Measurements from ENCODE around the gene KCNMB2.

DNA sequence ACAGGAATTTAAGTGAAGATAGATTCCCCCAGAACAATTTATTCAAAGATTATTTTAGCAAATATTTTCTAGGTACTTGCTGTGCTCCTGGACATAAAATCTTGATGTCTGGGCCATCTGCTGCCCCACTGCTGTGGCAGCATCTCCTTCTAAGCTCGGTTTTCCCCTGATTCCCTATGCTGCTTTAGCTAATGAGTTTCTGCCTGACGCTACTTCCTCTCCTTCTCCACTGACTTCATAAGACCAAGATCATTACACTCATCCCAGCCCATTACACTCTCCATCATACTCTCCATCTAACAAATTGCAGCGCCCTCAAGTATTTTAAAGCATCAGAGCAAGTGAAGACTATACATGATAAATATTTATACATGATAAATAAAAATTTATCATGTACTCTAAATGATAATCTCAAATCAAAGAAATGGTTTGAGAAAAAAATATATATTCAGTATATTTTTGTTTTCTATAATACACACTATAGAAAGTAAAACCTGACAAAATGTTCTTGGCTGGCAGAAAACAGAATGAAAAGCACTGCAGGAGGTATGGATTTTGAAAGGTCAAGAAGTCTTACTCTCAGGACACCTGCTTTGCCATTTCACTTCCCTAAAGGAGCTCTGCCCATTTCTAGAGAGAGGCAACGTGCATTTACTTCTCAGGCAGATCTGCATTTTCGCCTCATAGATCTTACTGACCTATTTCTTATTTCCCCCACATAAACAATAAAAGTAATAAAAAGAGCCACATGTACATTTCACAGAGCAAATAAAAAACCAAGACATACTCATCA is 232.0 kb downstream of the KCNMB2 start:
- TF ChIP-seq, protein P1, sequence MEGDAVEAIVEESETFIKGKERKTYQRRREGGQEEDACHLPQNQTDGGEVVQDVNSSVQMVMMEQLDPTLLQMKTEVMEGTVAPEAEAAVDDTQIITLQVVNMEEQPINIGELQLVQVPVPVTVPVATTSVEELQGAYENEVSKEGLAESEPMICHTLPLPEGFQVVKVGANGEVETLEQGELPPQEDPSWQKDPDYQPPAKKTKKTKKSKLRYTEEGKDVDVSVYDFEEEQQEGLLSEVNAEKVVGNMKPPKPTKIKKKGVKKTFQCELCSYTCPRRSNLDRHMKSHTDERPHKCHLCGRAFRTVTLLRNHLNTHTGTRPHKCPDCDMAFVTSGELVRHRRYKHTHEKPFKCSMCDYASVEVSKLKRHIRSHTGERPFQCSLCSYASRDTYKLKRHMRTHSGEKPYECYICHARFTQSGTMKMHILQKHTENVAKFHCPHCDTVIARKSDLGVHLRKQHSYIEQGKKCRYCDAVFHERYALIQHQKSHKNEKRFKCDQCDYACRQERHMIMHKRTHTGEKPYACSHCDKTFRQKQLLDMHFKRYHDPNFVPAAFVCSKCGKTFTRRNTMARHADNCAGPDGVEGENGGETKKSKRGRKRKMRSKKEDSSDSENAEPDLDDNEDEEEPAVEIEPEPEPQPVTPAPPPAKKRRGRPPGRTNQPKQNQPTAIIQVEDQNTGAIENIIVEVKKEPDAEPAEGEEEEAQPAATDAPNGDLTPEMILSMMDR (IDR thresholded peaks at IDR 0.05; ENCODE audit: borderline replicate concordance, extremely low read depth, low read length, poor library complexity, severe bottlenecking), result no peak
- TF ChIP-seq EZH2 (IDR thresholded peaks at IDR 0.05; ENCODE audit: borderline replicate concordance, low read depth, low read length, severe bottlenecking), result no peak

All from DND-41 (cell line).